ENCODE results near the gene GHR. TPM values are rescaled to one million over a fixed set of nuclear protein-coding genes. Genes with fewer than 3 reads are reported as not detected.

Gene GHR
- total and polyA plus RNA-seq, 10 donors, result 0.42 to 11.5 (median 5.1) TPM

GRCh38 chr5:42595597-42595996 lies 172.4 kb downstream of the GHR start:
- peaks cover 0 to 4% (median 0%) of the 10 kb centered on the region in 8 donors for H3K9me3 ChIP-seq
- no peaks in the 10 kb centered on the region for H3K36me3 ChIP-seq
- H3K27me3 ChIP-seq (replicated peaks in 1 of 7), result no peaks in the 10 kb centered on the region
- TF ChIP-seq POLR2A (IDR thresholded peaks at IDR 0.05) (no peak), POLR2AphosphoS5 (IDR thresholded peaks at IDR 0.05) (no peak), CTCF (IDR thresholded peaks at IDR 0.05 in 8 of 11, conservative IDR thresholded peaks at IDR 0.05 in 3 of 11) (no peak)
- intact Hi-C loops (cut with DNase I; ENCODE audit: low total_unique reads), result no loop called here
- peaks cover 0 to 22% (median 11%) of the 10 kb centered on the region in 6 donors for H3K4me1 ChIP-seq
- DNase-seq, result no peak
- no peak overlapping the region for H3K4me3 ChIP-seq
- H3K27ac ChIP-seq, result no peak overlapping the region
- 31 to 48% (median 44%) methylated on average over 2 of the region's 2 CpGs for WGBS, 5 donors

GRCh38 chr5:42596817-42597216 lies 173.6 kb downstream of the GHR start:
- Histone ChIP-seq H3K27me3 (replicated peaks in 1 of 7) (no peaks in the 10 kb centered on the region), H3K9me3 (peaks cover 0 to 4% (median 0%) of the 10 kb centered on the region in 8 donors), H3K36me3 (no peaks in the 10 kb centered on the region), H3K4me1 (peaks cover 0 to 10% (median under 1%) of the 10 kb centered on the region in 6 donors), H3K4me3 (no peak overlapping the region), H3K27ac (no peak overlapping the region)
- DNase-seq, result no peak
- TF ChIP-seq CTCF (IDR thresholded peaks at IDR 0.05 in 8 of 11, conservative IDR thresholded peaks at IDR 0.05 in 3 of 11), result no peak
- no peak for TF ChIP-seq POLR2AphosphoS5 (IDR thresholded peaks at IDR 0.05)
- TF ChIP-seq POLR2A (IDR thresholded peaks at IDR 0.05), result no peak
- intact Hi-C loops (cut with DNase I; ENCODE audit: low total_unique reads), result no loop called here
- WGBS, 5 donors, result 78 to 100% (median 91%) methylated on average over 1 of the region's 1 CpG

- intact Hi-C loops (cut with DNase I; ENCODE audit: low total_unique reads), result no loop called here
- 81 to 94% (median 87%) methylated on average over 4 of the region's 4 CpGs for WGBS, 5 donors
- no peaks in the 10 kb centered on the region for H3K36me3 ChIP-seq
- peaks cover 0 to 6% (median 0%) of the 10 kb centered on the region in 6 donors for H3K4me1 ChIP-seq
- TF ChIP-seq POLR2A (IDR thresholded peaks at IDR 0.05) (no peak), POLR2AphosphoS5 (IDR thresholded peaks at IDR 0.05) (no peak), CTCF (IDR thresholded peaks at IDR 0.05 in 8 of 11, conservative IDR thresholded peaks at IDR 0.05 in 3 of 11) (no peak)
- no peak for DNase-seq
- H3K4me3 ChIP-seq, result no peak overlapping the region
- no peaks in the 10 kb centered on the region for H3K27me3 ChIP-seq (replicated peaks in 1 of 7)
- H3K27ac ChIP-seq, result no peak overlapping the region
- peaks cover 0 to 2% (median 0%) of the 10 kb centered on the region in 8 donors for H3K9me3 ChIP-seq
Measured at GRCh38 chr5:42597318-42597937, 174.2 kb downstream of the GHR start.

- DNase-seq, result no peak
- Histone ChIP-seq H3K36me3 (no peaks in the 10 kb centered on the region), H3K9me3 (no peaks in the 10 kb centered on the region), H3K27ac (no peak overlapping the region), H3K4me3 (no peak overlapping the region), H3K27me3 (replicated peaks in 1 of 7) (no peaks in the 10 kb centered on the region), H3K4me1 (peaks cover 0 to 6% (median 0%) of the 10 kb centered on the region in 6 donors)
- TF ChIP-seq CTCF (IDR thresholded peaks at IDR 0.05 in 8 of 11, conservative IDR thresholded peaks at IDR 0.05 in 3 of 11) (no peak), POLR2AphosphoS5 (IDR thresholded peaks at IDR 0.05) (no peak), POLR2A (IDR thresholded peaks at IDR 0.05) (no peak)
- intact Hi-C loops (cut with DNase I; ENCODE audit: low total_unique reads), result no loop called here
Measured at GRCh38 chr5:42598311-42598710, 175.1 kb downstream of the GHR start.

Measured in spleen (tissue), 11 donors.